Osteocyte (in vitro differentiated cells): ENCODE data around the gene CYP2R1. TPM values are rescaled to one million over a fixed set of nuclear protein-coding genes. Genes with fewer than 3 reads are reported as not detected.

Source experiments
- DNase-seq: peaks from one replicate; pipeline ENCODE4 v3.0.0; 2021; ENCODE audit warnings: mixed read lengths; ENCODE audit not compliant: unreplicated experiment; ENCODE audit errors: extremely low spot score
- H3K27ac Mint-ChIP-seq: one replicate; pipeline ENCODE4 v1.8.0; 2021; ENCODE audit warnings: mild to moderate bottlenecking, mixed read lengths; ENCODE audit not compliant: unreplicated experiment
- H3K27me3 Mint-ChIP-seq: one replicate; pipeline ENCODE4 v1.8.0; 2021; ENCODE audit warnings: mixed read lengths; ENCODE audit not compliant: unreplicated experiment
- H3K36me3 Mint-ChIP-seq: one replicate; pipeline ENCODE4 v1.8.0; 2021; ENCODE audit warnings: mixed read lengths; ENCODE audit not compliant: unreplicated experiment
- H3K4me1 Mint-ChIP-seq: one replicate; pipeline ENCODE4 v1.8.0; 2021; ENCODE audit warnings: mixed read lengths; ENCODE audit not compliant: unreplicated experiment
- H3K4me3 Mint-ChIP-seq: one replicate; pipeline ENCODE4 v1.8.0; 2021; ENCODE audit warnings: mild to moderate bottlenecking, moderate library complexity, mixed read lengths; ENCODE audit not compliant: unreplicated experiment
- H3K9me3 Mint-ChIP-seq: one replicate; pipeline ENCODE4 v1.8.0; 2021; ENCODE audit warnings: mixed read lengths; ENCODE audit not compliant: unreplicated experiment
- CTCF ChIP-seq: fragments of 200-600 bp; sonication (generic); IDR thresholded peaks from 2 replicates; pipeline ENCODE4 v1.5.0; 2021; ENCODE audit warnings: antibody characterized with exemption, mild to moderate bottlenecking, moderate library complexity
- total RNA-seq: library from RNA; stranded (reverse); gene quantifications from 2 replicates; pipeline ENCODE4 v1.2.1, GENCODE V29; 2021

CYP2R1 gene
- total RNA-seq, 1 donor from 2014 or later, result 6.4 TPM

- no peak for TF ChIP-seq CTCF
- H3K36me3 Mint-ChIP-seq, result no peaks in the 10 kb centered on the region
- no peaks in the 10 kb centered on the region for H3K4me1 Mint-ChIP-seq
- H3K4me3 Mint-ChIP-seq, result no peak overlapping the region
- H3K9me3 Mint-ChIP-seq, result no peaks in the 10 kb centered on the region
- H3K27ac Mint-ChIP-seq, result no peak overlapping the region
- H3K27me3 Mint-ChIP-seq, result peaks cover 20% of the 10 kb centered on the region
- DNase-seq, result no peak
Observed at GRCh38 chr11:14857621-14858020, 34.4 kb downstream of the CYP2R1 start.

- no peaks in the 10 kb centered on the region for H3K4me1 Mint-ChIP-seq
- no peaks in the 10 kb centered on the region for H3K36me3 Mint-ChIP-seq
- TF ChIP-seq CTCF, result no peak
- no peak for DNase-seq
- H3K27me3 Mint-ChIP-seq, result peaks cover 20% of the 10 kb centered on the region
- H3K4me3 Mint-ChIP-seq, result no peak overlapping the region
- no peaks in the 10 kb centered on the region for H3K9me3 Mint-ChIP-seq
- H3K27ac Mint-ChIP-seq, result no peak overlapping the region
Observed at GRCh38 chr11:14855890-14856289, 36.1 kb downstream of the CYP2R1 start.

DNA sequence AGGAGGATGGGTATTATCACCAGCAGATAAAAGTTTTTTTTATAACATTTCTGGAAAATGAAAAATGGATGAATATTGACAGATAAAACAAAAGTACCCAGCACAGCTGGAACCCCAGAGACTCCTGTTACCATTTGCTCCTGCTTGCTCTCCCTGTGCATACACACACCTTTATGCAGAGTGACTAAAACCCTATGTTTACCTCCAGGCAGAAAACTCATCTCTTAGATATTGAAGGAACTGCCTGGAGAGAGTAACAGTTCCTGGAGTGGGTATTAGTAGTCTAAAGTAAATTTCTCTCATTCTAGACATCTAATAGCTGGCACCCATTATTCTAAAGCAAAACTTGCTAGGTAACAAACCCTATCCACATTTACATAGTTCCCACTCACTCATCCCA lies 38.0 kb downstream of the CYP2R1 start:
- no peak for DNase-seq
- Mint-ChIP-seq H3K4me3 (no peak overlapping the region), H3K4me1 (no peaks in the 10 kb centered on the region), H3K27me3 (peaks cover 20% of the 10 kb centered on the region), H3K9me3 (no peaks in the 10 kb centered on the region), H3K36me3 (no peaks in the 10 kb centered on the region), H3K27ac (no peak overlapping the region)
- TF ChIP-seq CTCF, result no peak

GRCh38 chr11:14852571-14853177 lies 39.4 kb downstream of the CYP2R1 start:
- no peak overlapping the region for H3K27ac Mint-ChIP-seq
- DNase-seq, result no peak
- no peak overlapping the region for H3K4me3 Mint-ChIP-seq
- H3K9me3 Mint-ChIP-seq, result no peaks in the 10 kb centered on the region
- TF ChIP-seq CTCF, result no peak
- no peaks in the 10 kb centered on the region for H3K36me3 Mint-ChIP-seq
- H3K4me1 Mint-ChIP-seq, result no peaks in the 10 kb centered on the region
- H3K27me3 Mint-ChIP-seq, result peaks cover 20% of the 10 kb centered on the region

- Mint-ChIP-seq H3K4me3 (no peak overlapping the region), H3K36me3 (no peaks in the 10 kb centered on the region)
Observed at GRCh38 chr11:14842002-14842401, 50.0 kb downstream of the CYP2R1 start.

More at GRCh38 chr11:14842002-14842401, 50.0 kb downstream of the CYP2R1 start:
- Mint-ChIP-seq H3K27me3 (no peaks in the 10 kb centered on the region), H3K4me1 (no peaks in the 10 kb centered on the region), H3K27ac (no peak overlapping the region), H3K9me3 (no peaks in the 10 kb centered on the region)
- no peak for DNase-seq
- TF ChIP-seq CTCF, result no peak
